Panc1 (cell line): Measurements from ENCODE around the gene STC2. TPM values are rescaled to one million over a fixed set of nuclear protein-coding genes. Genes with fewer than 3 reads are reported as not detected.

Source experiments
- ATAC-seq: fragments of 200-7000 bp; cut with Tn5 transposase; 2 replicates; pipeline ENCODE4 v1.9.1; 2020; ENCODE audit warnings: mild to moderate bottlenecking, moderate library complexity
- BruUV-seq: library from RNA; stranded (reverse); fragments of 400-500 nt; replicated peaks from 2 replicates; lab custom pipeline; 2021; lab: Mats Ljungman, UMichigan
- CTCF ChIA-PET: fragments of 300-600 bp; sonication (Branson Sonifier 250); formaldehyde crosslinking; loops from one replicate; lab custom pipeline; 2022; ENCODE audit warnings: antibody characterized with exemption; lab: Charles Lee
- POLR2A ChIA-PET: fragments of 300-600 bp; sonication (Branson Sonifier 250); formaldehyde crosslinking; loops from one replicate; lab custom pipeline; 2022; ENCODE audit warnings: antibody characterized with exemption; lab: Charles Lee
- DNase-seq: peaks from one replicate; pipeline ENCODE4 v3.0.0-alpha.2; 2010; ENCODE audit warnings: low read depth, low spot score
- H3K27ac ChIP-seq: 2 replicates; pipeline ENCODE4 v1.5.1; 2011; ENCODE audit warnings: mild to moderate bottlenecking, low read length, inconsistent platforms
- H3K27me3 ChIP-seq: fragments of 200-500 bp; sonication (Bioruptor generic); 2 replicates; pipeline ENCODE4 v1.6.0; 2014; ENCODE audit warnings: low read length, inconsistent platforms; ENCODE audit not compliant: control insufficient read depth, insufficient read depth
- H3K36me3 ChIP-seq: fragments of 200-500 bp; sonication (Bioruptor generic); 2 replicates; pipeline ENCODE4 v1.5.1; 2014; ENCODE audit warnings: inconsistent platforms, mild to moderate bottlenecking, low read length, moderate library complexity; ENCODE audit not compliant: control insufficient read depth, insufficient read depth
- H3K4me1 ChIP-seq: 2 replicates; pipeline ENCODE4 v1.5.1; 2011; ENCODE audit warnings: inconsistent platforms, mild to moderate bottlenecking, low read length, moderate library complexity; ENCODE audit not compliant: control insufficient read depth, insufficient read depth
- H3K4me3 ChIP-seq, 2 experiments: 2 replicates each; pipeline ENCODE4 v1.5.1; 2011 to 2012; ENCODE audit warnings: low read depth in 2 of 2, low read length in 2 of 2, mild to moderate bottlenecking in 2 of 2, inconsistent platforms in 1 of 2, moderate library complexity in 1 of 2
- H3K9me3 ChIP-seq: fragments of 200-500 bp; sonication (Bioruptor generic); 2 replicates; pipeline ENCODE4 v1.5.1; 2014; ENCODE audit warnings: low read depth, mild to moderate bottlenecking, inconsistent platforms, low read length, moderate library complexity; ENCODE audit not compliant: control insufficient read depth, insufficient read depth
- POLR2AphosphoS5 ChIP-seq: IDR thresholded peaks from 2 replicates; pipeline ENCODE4 v1.6.1; 2012; ENCODE audit warnings: mild to moderate bottlenecking, low read depth, low read length, moderate library complexity
- SIN3A ChIP-seq: IDR thresholded peaks from 2 replicates; pipeline ENCODE4 v1.6.1; 2012; ENCODE audit warnings: low read depth, mild to moderate bottlenecking, low read length, moderate library complexity, borderline replicate concordance; ENCODE audit not compliant: insufficient read depth
- TCF7L2 ChIP-seq: IDR thresholded peaks from 2 replicates; pipeline ENCODE4 v1.6.1; 2011; ENCODE audit warnings: mild to moderate bottlenecking, low read depth, low read length, inconsistent platforms
- in situ Hi-C: cut with HindIII; loops from 2 replicates; pipeline ENCODE4 v1.10.0; 2016; ENCODE audit warnings: low sequenced_read_pairs, low pct_unique_long_range_greater_than_20kb
- intact Hi-C: fragments of 100-400 bp; cut with micrococcal nuclease; formaldehyde crosslinking; loops from one replicate; pipeline ENCODE4 v1.10.0; 2022; ENCODE audit not compliant: unreplicated experiment
- total RNA-seq: library from RNA; stranded (reverse); gene quantifications from one replicate; pipeline ENCODE4 v1.2.1, GENCODE V29; 2021; ENCODE audit not compliant: unreplicated experiment
- TF ChIP-seq, protein P1 (sequence below): fragments of 450-650 bp; IDR thresholded peaks from 2 replicates; pipeline ENCODE4 v1.5.1; 2017; ENCODE audit warnings: mild to moderate bottlenecking
- TF ChIP-seq, protein P2 (sequence below), 2 experiments: IDR thresholded peaks; 2 replicates each; pipeline ENCODE4 v1.6.1; 2011 to 2012; ENCODE audit warnings: low read depth in 2 of 2, control low read depth in 1 of 2, low read length in 1 of 2, mild to moderate bottlenecking in 1 of 2, moderate library complexity in 1 of 2; ENCODE audit not compliant: insufficient read depth in 1 of 2

STC2 gene
- total RNA-seq, 1 experiment from 2014 or later, result 32.2 TPM

DNA sequence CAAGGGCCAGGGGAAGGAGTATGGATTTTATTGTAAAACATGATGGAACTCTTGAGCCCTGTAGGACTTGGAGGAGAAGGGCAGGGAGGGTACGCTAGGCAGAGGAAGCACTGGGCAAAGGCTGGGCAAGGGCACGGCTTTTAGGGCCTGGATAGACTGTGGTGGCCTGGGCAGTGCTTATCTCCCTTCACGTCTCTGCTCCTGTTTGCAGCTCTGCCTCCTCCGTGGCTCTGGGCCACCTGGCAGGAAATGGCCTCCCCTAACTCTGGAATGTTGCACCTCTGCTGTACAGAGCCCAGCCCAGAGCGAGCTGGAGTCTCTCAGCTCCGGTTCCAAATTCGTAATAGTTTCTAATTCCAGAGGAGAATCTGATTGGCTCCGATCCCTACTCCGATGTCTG lies 12.2 kb upstream of the STC2 start:
- ATAC-seq (no peak), DNase-seq (no peak)
- TF ChIP-seq, protein P1, sequence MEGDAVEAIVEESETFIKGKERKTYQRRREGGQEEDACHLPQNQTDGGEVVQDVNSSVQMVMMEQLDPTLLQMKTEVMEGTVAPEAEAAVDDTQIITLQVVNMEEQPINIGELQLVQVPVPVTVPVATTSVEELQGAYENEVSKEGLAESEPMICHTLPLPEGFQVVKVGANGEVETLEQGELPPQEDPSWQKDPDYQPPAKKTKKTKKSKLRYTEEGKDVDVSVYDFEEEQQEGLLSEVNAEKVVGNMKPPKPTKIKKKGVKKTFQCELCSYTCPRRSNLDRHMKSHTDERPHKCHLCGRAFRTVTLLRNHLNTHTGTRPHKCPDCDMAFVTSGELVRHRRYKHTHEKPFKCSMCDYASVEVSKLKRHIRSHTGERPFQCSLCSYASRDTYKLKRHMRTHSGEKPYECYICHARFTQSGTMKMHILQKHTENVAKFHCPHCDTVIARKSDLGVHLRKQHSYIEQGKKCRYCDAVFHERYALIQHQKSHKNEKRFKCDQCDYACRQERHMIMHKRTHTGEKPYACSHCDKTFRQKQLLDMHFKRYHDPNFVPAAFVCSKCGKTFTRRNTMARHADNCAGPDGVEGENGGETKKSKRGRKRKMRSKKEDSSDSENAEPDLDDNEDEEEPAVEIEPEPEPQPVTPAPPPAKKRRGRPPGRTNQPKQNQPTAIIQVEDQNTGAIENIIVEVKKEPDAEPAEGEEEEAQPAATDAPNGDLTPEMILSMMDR, result no peak
- TF ChIP-seq TCF7L2 (no peak), SIN3A (no peak)
- TF ChIP-seq, protein P2, sequence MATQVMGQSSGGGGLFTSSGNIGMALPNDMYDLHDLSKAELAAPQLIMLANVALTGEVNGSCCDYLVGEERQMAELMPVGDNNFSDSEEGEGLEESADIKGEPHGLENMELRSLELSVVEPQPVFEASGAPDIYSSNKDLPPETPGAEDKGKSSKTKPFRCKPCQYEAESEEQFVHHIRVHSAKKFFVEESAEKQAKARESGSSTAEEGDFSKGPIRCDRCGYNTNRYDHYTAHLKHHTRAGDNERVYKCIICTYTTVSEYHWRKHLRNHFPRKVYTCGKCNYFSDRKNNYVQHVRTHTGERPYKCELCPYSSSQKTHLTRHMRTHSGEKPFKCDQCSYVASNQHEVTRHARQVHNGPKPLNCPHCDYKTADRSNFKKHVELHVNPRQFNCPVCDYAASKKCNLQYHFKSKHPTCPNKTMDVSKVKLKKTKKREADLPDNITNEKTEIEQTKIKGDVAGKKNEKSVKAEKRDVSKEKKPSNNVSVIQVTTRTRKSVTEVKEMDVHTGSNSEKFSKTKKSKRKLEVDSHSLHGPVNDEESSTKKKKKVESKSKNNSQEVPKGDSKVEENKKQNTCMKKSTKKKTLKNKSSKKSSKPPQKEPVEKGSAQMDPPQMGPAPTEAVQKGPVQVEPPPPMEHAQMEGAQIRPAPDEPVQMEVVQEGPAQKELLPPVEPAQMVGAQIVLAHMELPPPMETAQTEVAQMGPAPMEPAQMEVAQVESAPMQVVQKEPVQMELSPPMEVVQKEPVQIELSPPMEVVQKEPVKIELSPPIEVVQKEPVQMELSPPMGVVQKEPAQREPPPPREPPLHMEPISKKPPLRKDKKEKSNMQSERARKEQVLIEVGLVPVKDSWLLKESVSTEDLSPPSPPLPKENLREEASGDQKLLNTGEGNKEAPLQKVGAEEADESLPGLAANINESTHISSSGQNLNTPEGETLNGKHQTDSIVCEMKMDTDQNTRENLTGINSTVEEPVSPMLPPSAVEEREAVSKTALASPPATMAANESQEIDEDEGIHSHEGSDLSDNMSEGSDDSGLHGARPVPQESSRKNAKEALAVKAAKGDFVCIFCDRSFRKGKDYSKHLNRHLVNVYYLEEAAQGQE (IDR thresholded peaks at IDR 0.05; ENCODE audit: insufficient read depth in 1 of 2, low read depth in 2 of 2, low read length in 1 of 2), result no peak
- ChIA-PET CTCF (no interaction called here), POLR2A (no interaction called here)
- intact Hi-C loops, result no loop called here
- Histone ChIP-seq H3K36me3 (no peaks in the 10 kb centered on the region), H3K4me3 (no peak overlapping the region), H3K9me3 (no peaks in the 10 kb centered on the region), H3K4me1 (no peaks in the 10 kb centered on the region), H3K27me3 (no peaks in the 10 kb centered on the region), H3K27ac (no peak overlapping the region)
- no TSS peak for BruUV-seq
- in situ Hi-C loops, result no loop called here

DNA sequence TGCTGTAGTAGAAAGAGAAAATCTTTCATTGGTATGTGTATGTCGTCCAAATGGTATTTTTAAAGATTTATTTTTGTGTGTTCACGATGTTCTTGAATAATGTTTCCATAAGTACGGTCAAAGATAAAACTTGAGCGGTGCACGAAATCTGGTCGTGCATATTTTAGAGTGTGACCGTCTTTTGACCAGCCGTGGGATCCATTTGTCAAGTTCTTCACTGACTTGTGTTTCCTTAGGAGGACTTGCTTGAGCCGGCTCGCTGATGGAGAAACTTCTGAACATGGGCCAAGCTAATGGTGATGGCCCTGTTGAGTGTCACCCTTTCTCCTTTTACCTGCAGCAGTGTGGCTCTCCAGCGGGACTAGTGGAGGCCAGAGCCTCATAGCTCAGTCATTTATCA lies 11.1 kb upstream of the STC2 start:
- no peak for DNase-seq
- H3K9me3 ChIP-seq, result no peaks in the 10 kb centered on the region
- H3K4me3 ChIP-seq, result no peak overlapping the region
- H3K27me3 ChIP-seq, result no peaks in the 10 kb centered on the region
- intact Hi-C loops, result no loop called here
- TF ChIP-seq, protein P1, result no peak
- TF ChIP-seq TCF7L2 (no peak), POLR2AphosphoS5 (no peak), SIN3A (no peak)
- TF ChIP-seq, protein P2 (IDR thresholded peaks at IDR 0.05; ENCODE audit: insufficient read depth in 1 of 2, low read depth in 2 of 2, low read length in 1 of 2), result no peak
- POLR2A ChIA-PET, result no interaction called here
- CTCF ChIA-PET, result no interaction called here
- no peaks in the 10 kb centered on the region for H3K4me1 ChIP-seq
- no peak for ATAC-seq
- H3K27ac ChIP-seq, result no peak overlapping the region
- in situ Hi-C loops, result no loop called here
- BruUV-seq, result no TSS peak
- no peaks in the 10 kb centered on the region for H3K36me3 ChIP-seq
